ENCODE results near the gene ENPP3. TPM values are rescaled to one million over a fixed set of nuclear protein-coding genes. Genes with fewer than 3 reads are reported as not detected.

The ENPP3 gene
- total RNA-seq, 2 donors from 2014 or later, result 0.19 to 0.45 TPM

DNA sequence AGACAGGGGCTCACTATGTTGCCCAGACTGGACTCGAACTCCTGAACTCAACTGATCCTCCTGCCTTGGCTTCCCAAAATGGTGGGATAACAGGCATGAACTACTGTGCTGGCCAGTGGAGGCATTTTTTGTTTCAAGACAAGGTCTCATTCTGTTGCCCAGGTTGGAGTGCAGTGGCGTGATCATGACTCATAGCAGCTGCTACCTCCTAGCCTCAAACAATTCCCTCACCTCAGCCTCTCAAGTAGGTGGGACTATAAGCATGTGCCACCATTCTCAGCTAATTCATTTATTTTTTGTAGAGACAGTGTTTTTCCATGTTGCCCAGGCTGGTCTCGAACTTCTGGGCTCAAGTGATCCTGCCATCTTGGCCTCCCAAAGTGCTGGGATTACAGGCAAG, 17.2 kb downstream of the ENPP3 start:
- no peak overlapping the region for H3K4me3 Mint-ChIP-seq
- H3K27me3 Mint-ChIP-seq, result peaks cover under 1% of the 10 kb centered on the region
- H3K27ac Mint-ChIP-seq, result no peak overlapping the region
- no peaks in the 10 kb centered on the region for H3K36me3 Mint-ChIP-seq (ENCODE audit: low read depth)
- no peak for ATAC-seq (replicated peaks)
- H3K4me1 Mint-ChIP-seq, result no peaks in the 10 kb centered on the region
- no peaks in the 10 kb centered on the region for H3K9me3 Mint-ChIP-seq

DNA sequence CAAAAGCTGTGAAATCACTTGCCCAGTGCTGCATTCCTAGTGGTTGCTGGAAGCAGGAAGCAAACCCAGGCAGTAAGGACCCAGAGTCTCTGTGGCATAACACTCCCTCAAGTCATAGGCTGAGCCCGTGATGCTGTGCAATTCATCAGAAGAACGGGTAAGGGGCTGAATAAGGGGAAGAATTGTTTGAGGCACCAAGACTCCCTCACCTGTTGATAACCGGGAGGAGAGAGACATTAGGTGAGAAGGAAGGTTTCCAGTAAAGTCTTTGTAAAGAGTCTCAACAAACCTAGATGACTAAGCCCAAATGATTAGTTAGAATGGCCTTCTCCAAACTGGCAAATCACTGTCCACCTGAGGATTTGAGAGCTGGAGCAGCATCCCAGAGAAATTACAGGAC, 18.3 kb downstream of the ENPP3 start:
- no peak overlapping the region for H3K27ac Mint-ChIP-seq
- H3K4me1 Mint-ChIP-seq, result no peaks in the 10 kb centered on the region
- no peaks in the 10 kb centered on the region for H3K27me3 Mint-ChIP-seq
- no peaks in the 10 kb centered on the region for H3K36me3 Mint-ChIP-seq (ENCODE audit: low read depth)
- H3K4me3 Mint-ChIP-seq, result no peak overlapping the region
- no peaks in the 10 kb centered on the region for H3K9me3 Mint-ChIP-seq
- ATAC-seq (replicated peaks), result no peak

DNA sequence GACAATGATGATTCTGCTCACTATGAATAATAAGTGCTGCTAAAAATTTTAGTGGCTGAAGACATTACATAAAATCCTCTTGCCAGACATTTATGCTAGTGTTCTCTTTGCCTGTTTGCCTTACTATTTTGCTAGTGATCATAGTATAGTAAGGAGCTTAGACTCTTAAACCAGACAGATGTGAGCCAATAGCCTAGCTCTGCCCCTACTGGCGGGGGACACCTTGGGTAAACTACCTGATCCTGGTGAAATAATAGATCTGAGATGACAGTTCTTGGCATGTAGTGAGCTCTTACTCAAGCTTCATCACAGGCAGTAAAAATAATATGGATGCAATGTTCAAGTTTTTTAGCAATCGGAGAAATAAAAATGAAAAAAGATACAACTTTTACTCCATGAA, 18.8 kb downstream of the ENPP3 start:
- no peak overlapping the region for H3K4me3 Mint-ChIP-seq
- no peaks in the 10 kb centered on the region for H3K9me3 Mint-ChIP-seq
- no peaks in the 10 kb centered on the region for H3K4me1 Mint-ChIP-seq
- ATAC-seq (replicated peaks), result no peak
- no peak overlapping the region for H3K27ac Mint-ChIP-seq
- H3K36me3 Mint-ChIP-seq (ENCODE audit: low read depth), result no peaks in the 10 kb centered on the region
- H3K27me3 Mint-ChIP-seq, result no peaks in the 10 kb centered on the region

DNA sequence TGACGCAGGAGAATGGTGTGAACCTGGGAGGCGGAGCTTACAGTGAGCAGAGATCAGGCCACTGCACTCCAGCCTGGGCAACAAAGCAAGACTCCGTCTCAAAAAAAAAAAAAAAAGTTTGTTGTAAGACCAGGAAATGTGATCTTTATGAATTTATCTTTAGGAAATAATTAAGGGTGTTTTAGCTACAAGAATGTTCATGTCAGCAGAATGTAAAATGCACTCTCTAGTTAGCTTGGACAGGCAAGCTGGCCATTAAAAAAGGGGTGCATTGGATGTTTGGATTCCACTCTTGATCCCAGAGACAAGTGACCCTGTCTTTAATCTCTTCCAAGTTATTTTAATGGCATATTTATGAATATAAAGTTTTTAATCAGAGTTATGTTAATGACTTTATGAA, 19.6 kb downstream of the ENPP3 start:
- no peaks in the 10 kb centered on the region for H3K36me3 Mint-ChIP-seq (ENCODE audit: low read depth)
- no peaks in the 10 kb centered on the region for H3K9me3 Mint-ChIP-seq
- H3K27ac Mint-ChIP-seq, result no peak overlapping the region
- H3K4me1 Mint-ChIP-seq, result no peaks in the 10 kb centered on the region
- H3K4me3 Mint-ChIP-seq, result no peak overlapping the region
- no peak for ATAC-seq (replicated peaks)
- no peaks in the 10 kb centered on the region for H3K27me3 Mint-ChIP-seq

DNA sequence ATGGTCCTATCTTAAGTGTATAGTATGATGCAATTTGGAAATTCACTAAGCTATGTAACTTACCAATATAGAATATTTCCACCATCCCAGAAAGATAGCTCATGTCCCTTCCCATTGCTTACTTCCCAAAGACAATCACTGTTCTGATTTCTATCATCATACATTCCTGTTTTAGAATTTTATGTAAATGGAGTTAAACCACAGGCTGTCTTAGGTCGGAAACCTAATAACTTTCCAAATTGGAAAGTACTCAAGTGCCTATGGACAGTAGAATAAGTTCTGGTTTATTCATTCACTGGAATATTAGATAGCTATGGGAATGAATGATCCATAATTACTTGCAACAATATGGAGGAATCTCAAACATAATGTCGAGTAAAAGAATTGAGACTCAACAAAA, 20.1 kb downstream of the ENPP3 start:
- ATAC-seq (replicated peaks), result no peak
- H3K27me3 Mint-ChIP-seq, result no peaks in the 10 kb centered on the region
- no peak overlapping the region for H3K27ac Mint-ChIP-seq
- H3K4me1 Mint-ChIP-seq, result no peaks in the 10 kb centered on the region
- no peaks in the 10 kb centered on the region for H3K9me3 Mint-ChIP-seq
- H3K36me3 Mint-ChIP-seq (ENCODE audit: low read depth), result no peaks in the 10 kb centered on the region
- H3K4me3 Mint-ChIP-seq, result no peak overlapping the region

DNA sequence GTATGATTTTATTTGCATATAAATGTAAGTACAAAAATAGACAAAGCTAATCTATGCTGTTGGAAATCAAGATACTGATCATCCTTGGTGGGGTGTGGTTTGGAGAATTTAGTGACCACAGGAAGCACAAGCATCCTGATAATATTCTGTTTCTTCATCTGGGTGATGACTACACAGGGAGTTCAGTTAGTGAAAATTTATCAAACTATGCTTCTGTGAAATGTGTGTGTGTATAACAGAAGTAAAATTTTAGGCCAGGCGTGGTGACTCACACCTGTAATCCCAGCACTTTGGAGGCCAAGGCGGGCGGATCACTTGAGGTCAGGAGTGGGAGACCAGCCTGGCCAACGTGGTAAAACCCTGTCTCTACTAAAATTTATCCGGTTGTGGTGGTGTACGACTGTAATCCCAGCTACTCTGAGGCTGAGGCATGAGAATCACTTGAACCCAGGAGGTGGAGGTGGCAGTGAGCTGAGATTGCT, 20.6 kb downstream of the ENPP3 start:
- H3K36me3 Mint-ChIP-seq (ENCODE audit: low read depth), result no peaks in the 10 kb centered on the region
- no peaks in the 10 kb centered on the region for H3K27me3 Mint-ChIP-seq
- peak; percentile 16 for ATAC-seq (replicated peaks)
- no peaks in the 10 kb centered on the region for H3K4me1 Mint-ChIP-seq
- H3K27ac Mint-ChIP-seq, result no peak overlapping the region
- H3K4me3 Mint-ChIP-seq, result no peak overlapping the region
- H3K9me3 Mint-ChIP-seq, result no peaks in the 10 kb centered on the region

DNA sequence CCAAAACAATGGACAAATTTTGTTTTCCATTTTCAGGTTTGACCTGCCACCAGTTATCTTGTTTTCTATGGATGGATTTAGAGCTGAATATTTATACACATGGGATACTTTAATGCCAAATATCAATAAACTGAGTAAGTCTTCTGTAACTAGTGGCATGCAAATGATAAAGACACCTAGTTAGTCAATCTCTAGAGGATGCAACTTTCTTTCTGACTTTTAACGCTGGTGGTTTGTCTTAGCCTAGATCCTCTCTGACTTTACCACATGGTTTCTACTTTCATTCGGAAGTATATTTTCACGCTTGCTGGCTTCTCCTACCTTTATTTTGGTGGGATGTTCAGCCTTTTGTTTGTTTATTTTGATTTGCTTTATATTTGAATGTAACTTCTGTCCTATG, 21.2 kb downstream of the ENPP3 start:
- Mint-ChIP-seq H3K36me3 (ENCODE audit: low read depth) (no peaks in the 10 kb centered on the region), H3K4me1 (no peaks in the 10 kb centered on the region), H3K27ac (no peak overlapping the region), H3K27me3 (no peaks in the 10 kb centered on the region), H3K9me3 (no peaks in the 10 kb centered on the region), H3K4me3 (no peak overlapping the region)
- no peak for ATAC-seq (replicated peaks)

DNA sequence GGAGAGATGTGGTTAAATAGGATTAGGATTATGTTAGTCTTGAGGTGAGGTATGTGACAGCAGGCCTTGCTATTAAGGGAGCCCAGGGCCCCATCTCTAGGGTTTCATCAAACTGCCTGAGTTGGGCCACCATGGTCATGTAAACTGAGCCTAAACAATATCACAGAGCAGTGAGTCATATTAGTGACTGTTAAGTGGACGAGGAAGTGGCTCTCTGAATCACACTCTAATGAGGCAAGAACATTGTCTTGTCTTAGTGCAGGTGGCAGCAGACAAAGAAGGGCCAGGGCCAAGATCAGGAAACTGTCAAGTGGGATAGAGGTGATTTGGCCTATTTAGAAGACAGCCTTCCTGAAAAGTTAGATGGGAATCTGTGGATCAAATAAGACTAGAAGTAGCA, 23.1 kb downstream of the ENPP3 start:
- Mint-ChIP-seq H3K36me3 (ENCODE audit: low read depth) (no peaks in the 10 kb centered on the region), H3K27ac (no peak overlapping the region), H3K4me1 (no peaks in the 10 kb centered on the region), H3K9me3 (no peaks in the 10 kb centered on the region), H3K27me3 (no peaks in the 10 kb centered on the region), H3K4me3 (no peak overlapping the region)
- peak; percentile 63 for ATAC-seq (replicated peaks)

DNA sequence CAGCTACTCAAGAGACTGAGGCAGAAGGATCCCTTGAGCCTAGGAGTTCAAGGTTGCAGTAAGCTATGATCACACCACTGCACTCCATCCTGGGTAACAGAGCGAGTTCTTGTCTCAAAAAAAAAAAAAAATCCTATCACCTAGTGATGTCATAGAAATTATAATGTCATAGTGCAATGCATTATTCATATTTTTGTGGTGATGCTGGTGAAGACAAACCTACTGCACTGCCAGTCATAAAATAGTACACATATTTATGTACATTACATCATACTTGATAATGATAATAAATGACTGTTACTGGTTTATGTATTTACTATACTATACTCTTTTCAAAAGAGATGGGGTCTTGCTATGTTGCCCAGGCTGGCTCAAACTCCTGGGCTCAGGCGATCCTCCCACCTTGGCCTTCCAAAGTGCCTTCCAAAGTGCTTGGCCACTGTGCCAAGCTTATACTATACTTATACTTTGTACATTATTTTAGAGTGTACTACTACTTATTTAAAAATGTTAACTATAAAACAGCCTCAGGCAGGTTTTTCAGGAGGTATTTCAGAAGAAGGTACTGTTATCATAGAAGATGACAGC, 26.6 kb downstream of the ENPP3 start:
- Mint-ChIP-seq H3K36me3 (ENCODE audit: low read depth) (no peaks in the 10 kb centered on the region), H3K4me1 (no peaks in the 10 kb centered on the region), H3K9me3 (no peaks in the 10 kb centered on the region), H3K27me3 (no peaks in the 10 kb centered on the region), H3K27ac (no peak overlapping the region), H3K4me3 (no peak overlapping the region)
- ATAC-seq (replicated peaks), result no peak

DNA sequence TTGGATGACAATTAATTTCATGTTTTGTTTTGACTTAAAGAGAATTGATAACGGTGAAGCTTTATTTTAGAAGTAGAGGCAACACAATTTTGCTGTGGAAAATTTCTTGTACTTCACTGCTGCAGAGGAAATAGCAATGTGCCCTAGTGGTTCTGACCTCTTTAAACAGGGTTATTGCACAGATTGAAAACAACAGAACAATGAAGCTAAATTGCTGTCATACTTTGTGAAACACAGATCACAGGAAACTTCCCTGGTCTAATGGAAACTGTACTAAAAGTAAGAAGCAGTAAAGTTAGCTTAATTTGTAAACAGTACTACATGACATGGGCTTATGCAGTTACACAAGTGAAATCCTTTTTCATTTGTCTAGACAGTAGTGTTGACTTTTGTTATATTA, 32.8 kb downstream of the ENPP3 start:
- ATAC-seq (replicated peaks), result no peak
- H3K27ac Mint-ChIP-seq, result no peak overlapping the region
- H3K4me3 Mint-ChIP-seq, result no peak overlapping the region
- H3K36me3 Mint-ChIP-seq (ENCODE audit: low read depth), result no peaks in the 10 kb centered on the region
- H3K4me1 Mint-ChIP-seq, result no peaks in the 10 kb centered on the region
- no peaks in the 10 kb centered on the region for H3K27me3 Mint-ChIP-seq
- no peaks in the 10 kb centered on the region for H3K9me3 Mint-ChIP-seq

DNA sequence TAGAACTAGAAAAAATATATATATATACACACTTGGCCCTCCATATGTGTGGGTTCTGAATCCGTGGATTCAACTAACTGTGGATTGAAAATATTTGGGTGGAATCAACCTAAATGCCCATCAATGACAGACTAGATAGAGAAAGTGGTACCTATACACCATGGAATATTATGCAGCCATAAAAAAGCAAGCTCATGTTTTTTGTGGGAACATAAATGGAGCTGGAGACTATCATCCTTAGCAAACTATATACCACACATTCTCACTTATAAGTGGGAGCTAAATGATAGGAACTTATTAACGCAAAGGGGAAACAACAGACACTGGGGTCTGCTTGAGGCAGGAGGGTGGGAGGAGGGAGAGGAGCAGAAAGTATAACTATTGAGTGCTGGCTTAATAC, 36.1 kb downstream of the ENPP3 start:
- Mint-ChIP-seq H3K27ac (no peak overlapping the region), H3K4me3 (no peak overlapping the region)

DNA sequence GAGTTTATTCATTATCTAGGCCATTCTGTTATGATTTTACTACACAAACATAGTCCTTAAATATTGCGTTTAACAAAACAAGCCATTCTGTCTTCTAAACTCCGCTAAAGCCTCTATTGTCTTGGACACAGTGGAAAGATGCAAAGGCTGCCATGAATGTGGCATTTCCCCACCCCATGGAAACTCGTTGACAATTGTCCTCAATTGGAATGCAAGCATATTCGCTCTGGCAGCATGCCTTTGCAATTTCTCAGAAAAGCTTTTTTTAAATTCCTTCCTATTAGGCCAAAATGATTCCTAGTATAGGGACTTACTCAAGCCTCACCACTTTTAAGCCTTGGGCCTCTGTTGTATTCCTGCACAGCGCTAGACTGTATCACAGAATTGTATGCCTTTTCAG, 41.3 kb downstream of the ENPP3 start:
- H3K27ac Mint-ChIP-seq, result no peak overlapping the region
- H3K36me3 Mint-ChIP-seq (ENCODE audit: low read depth), result no peaks in the 10 kb centered on the region
- H3K4me3 Mint-ChIP-seq, result no peak overlapping the region
- no peaks in the 10 kb centered on the region for H3K27me3 Mint-ChIP-seq
- H3K9me3 Mint-ChIP-seq, result no peaks in the 10 kb centered on the region
- ATAC-seq (replicated peaks), result no peak
- no peaks in the 10 kb centered on the region for H3K4me1 Mint-ChIP-seq

More for the DNA sequence above, 36.1 kb downstream of the ENPP3 start:
- Mint-ChIP-seq H3K27me3 (no peaks in the 10 kb centered on the region), H3K4me1 (no peaks in the 10 kb centered on the region), H3K36me3 (ENCODE audit: low read depth) (no peaks in the 10 kb centered on the region), H3K9me3 (no peaks in the 10 kb centered on the region)
- ATAC-seq (replicated peaks), result no peak

DNA sequence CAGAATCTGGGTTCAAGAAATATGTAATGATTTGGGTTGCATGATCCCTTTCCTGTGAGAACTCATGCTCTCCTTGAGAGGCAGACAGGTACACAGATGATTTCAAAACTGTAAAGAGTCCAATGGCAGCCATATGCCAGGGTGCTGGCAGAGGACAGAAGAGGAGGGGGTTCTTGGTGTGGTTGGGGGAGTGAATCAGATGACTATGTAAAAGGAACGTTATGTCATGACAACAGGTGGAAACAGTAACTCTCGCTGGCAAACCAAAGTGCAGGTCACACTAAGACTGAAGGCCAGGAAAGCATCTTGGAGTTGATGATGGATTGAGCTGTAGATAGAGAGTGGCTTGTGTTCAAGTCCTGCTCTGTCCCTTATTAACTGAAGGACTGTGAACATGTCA, 43.8 kb downstream of the ENPP3 start:
- Mint-ChIP-seq H3K27ac (no peak overlapping the region), H3K9me3 (no peaks in the 10 kb centered on the region), H3K36me3 (ENCODE audit: low read depth) (no peaks in the 10 kb centered on the region), H3K4me1 (no peaks in the 10 kb centered on the region), H3K27me3 (no peaks in the 10 kb centered on the region), H3K4me3 (no peak overlapping the region)
- ATAC-seq (replicated peaks), result no peak

DNA sequence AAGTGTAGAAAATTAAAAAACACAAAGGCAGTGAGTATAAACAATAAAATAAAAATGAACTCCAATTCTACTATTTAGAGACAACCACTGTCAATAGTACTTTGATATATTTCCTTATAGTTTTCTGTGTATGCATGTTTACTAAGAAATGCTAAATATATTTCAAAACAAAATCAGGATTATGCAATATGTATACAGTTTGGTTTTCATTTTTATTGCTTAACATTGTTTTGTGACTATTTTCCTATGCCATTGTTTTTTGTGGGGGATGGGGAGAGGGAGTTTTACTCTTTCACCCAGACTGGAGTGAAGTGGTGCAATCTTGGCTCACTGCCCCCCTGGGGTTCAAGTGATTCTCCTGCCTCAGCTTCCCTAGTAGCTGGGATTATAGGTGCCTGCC, 44.5 kb downstream of the ENPP3 start:
- H3K27ac Mint-ChIP-seq, result no peak overlapping the region
- H3K4me3 Mint-ChIP-seq, result no peak overlapping the region
- no peaks in the 10 kb centered on the region for H3K9me3 Mint-ChIP-seq
- H3K36me3 Mint-ChIP-seq (ENCODE audit: low read depth), result no peaks in the 10 kb centered on the region
- no peak for ATAC-seq (replicated peaks)
- no peaks in the 10 kb centered on the region for H3K4me1 Mint-ChIP-seq
- H3K27me3 Mint-ChIP-seq, result no peaks in the 10 kb centered on the region

DNA sequence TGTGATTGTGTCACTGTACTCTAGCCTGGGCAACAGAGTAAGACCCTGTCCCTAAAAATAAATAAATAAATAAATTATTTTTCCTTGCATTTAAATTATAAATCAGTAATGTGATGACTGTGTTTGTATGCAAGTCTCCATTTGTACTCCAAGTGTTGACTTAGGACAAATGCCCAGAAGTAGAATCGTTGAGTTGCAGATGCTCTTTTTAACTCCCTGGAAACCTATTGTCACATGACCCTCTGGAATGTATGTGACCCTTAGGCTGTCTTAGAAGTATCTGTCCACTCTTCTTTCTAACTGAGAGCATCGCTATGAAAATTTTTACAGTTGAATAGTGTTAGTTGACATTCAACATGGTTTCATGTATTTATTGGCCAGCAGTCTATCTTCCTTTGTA, 45.3 kb downstream of the ENPP3 start:
- no peak overlapping the region for H3K4me3 Mint-ChIP-seq
- H3K9me3 Mint-ChIP-seq, result no peaks in the 10 kb centered on the region
- no peak for ATAC-seq (replicated peaks)
- H3K27ac Mint-ChIP-seq, result no peak overlapping the region
- no peaks in the 10 kb centered on the region for H3K36me3 Mint-ChIP-seq (ENCODE audit: low read depth)
- no peaks in the 10 kb centered on the region for H3K4me1 Mint-ChIP-seq
- H3K27me3 Mint-ChIP-seq, result no peaks in the 10 kb centered on the region

DNA sequence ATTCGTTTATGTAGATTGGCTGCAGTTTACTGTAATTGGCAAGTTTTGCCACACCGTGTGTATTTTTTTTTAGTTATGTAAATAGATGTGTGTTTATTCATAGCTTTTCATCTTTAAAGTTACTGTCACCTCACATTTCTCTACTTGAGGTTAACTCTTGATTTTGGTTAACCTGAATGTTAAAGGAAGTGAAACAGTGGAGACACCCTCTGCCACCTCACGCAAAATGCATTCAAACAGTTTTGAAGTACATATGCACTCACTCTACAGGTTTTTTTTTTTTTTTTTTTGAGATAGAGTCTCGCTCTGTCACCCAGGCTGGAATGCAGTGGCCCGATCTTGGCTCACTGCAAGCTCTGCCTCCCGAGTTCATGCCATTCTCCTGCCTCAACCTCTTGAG, 46.4 kb downstream of the ENPP3 start:
- H3K27ac Mint-ChIP-seq, result no peak overlapping the region
- H3K27me3 Mint-ChIP-seq, result no peaks in the 10 kb centered on the region
- ATAC-seq (replicated peaks), result peak; percentile 43
- H3K9me3 Mint-ChIP-seq, result no peaks in the 10 kb centered on the region
- peaks cover 6% of the 10 kb centered on the region for H3K4me1 Mint-ChIP-seq
- no peaks in the 10 kb centered on the region for H3K36me3 Mint-ChIP-seq (ENCODE audit: low read depth)
- no peak overlapping the region for H3K4me3 Mint-ChIP-seq

Data from activated T-helper 17 cell treated with anti-CD3 and anti-CD28 coated beads, Interleukin-2, amount 50 U/mL, for 72 hours (primary cell).